ENCODE results near the gene RBM8A. TPM values are rescaled to one million over a fixed set of nuclear protein-coding genes. Genes with fewer than 3 reads are reported as not detected.
A peak's percentile ranks its signal among the peaks of the same experiment; 100 is the strongest.

The RBM8A gene
- polyA plus RNA-seq (2013) = 158 TPM

- ChIA-PET POLR2A (interaction anchor here (0.7 to 2.2 kb wide), 7 partner anchors 9 to 37 kb away, joined by 3 to 15 read pairs (median 5); partner anchors contain the start of genes ANKRD34A, LIX1L, PEX11B and POLR3GL), CTCF (interaction anchor here (0.5 to 2.2 kb wide), 19 partner anchors 8 to 330 kb away, joined by 3 to 10 read pairs (median 4); partner anchors contain the start of genes ANKRD34A, HJV, PEX11B and POLR3GL)
- peaks cover 5 to 21% (median 10%) of the 10 kb centered on the region in 4 experiments for H3K36me3 ChIP-seq (ENCODE audit: control insufficient read depth in 4 of 4, insufficient read depth in 4 of 4, low read length in 3 of 4)
- H3K27me3 ChIP-seq (replicated peaks in 2 of 5; ENCODE audit: control insufficient read depth in 4 of 5, insufficient read depth in 5 of 5, low read length in 4 of 5) = no peaks in the 10 kb centered on the region
- WGBS (ENCODE audit: insufficient coverage) = 0% methylated on average over 28 of the region's 41 CpGs
- H3K4me1 ChIP-seq (ENCODE audit: control extremely low read depth in 1 of 4, control insufficient read depth in 4 of 4, insufficient read depth in 4 of 4, low read length in 3 of 4) = peaks cover 6 to 20% (median 17%) of the 10 kb centered on the region in 4 experiments
- H3K27ac ChIP-seq (ENCODE audit: insufficient read depth in 1 of 2, low read depth in 1 of 2, low read length in 2 of 2, poor library complexity in 1 of 2, severe bottlenecking in 2 of 2) = peak within 1 kb of the TSS; percentile 96 to 97
- no peaks in the 10 kb centered on the region for H3K9me3 ChIP-seq (ENCODE audit: control extremely low read depth in 1 of 5, control insufficient read depth in 4 of 5, insufficient read depth in 2 of 5, low read depth in 1 of 5, low read length in 4 of 5)
- peak; percentile 100 for DNase-seq
- peak within 1 kb of the TSS; percentile 66 to 92 (median 87) for H3K4me3 ChIP-seq (ENCODE audit: control insufficient read depth in 1 of 7, extremely low read depth in 1 of 7, insufficient read depth in 4 of 7, low read depth in 2 of 7, low read length in 6 of 7)
Observed at GRCh38 chr1:145927063-145927886, at the start of gene RBM8A. Gene RBM8A, minus strand, starts transcription at chr1:145927484. Its CDS starts 58 bp downstream, at chr1:145927426.

GRCh38 chr1:145977016-145977415 lies 49.7 kb upstream of the RBM8A start:
- H3K27ac ChIP-seq (ENCODE audit: insufficient read depth in 1 of 2, low read depth in 1 of 2, low read length in 2 of 2, poor library complexity in 1 of 2, severe bottlenecking in 2 of 2) = no peak overlapping the region

GRCh38 chr1:145975216-145975615 lies 47.9 kb upstream of the RBM8A start:
- H3K9me3 ChIP-seq (ENCODE audit: control extremely low read depth in 1 of 5, control insufficient read depth in 4 of 5, insufficient read depth in 2 of 5, low read depth in 1 of 5, low read length in 4 of 5) = no peaks in the 10 kb centered on the region
- H3K36me3 ChIP-seq (ENCODE audit: control insufficient read depth in 4 of 4, insufficient read depth in 4 of 4, low read length in 3 of 4) = peaks cover 0 to 6% (median 3%) of the 10 kb centered on the region in 4 experiments
- no peak for DNase-seq
- peaks cover 28 to 34% (median 34%) of the 10 kb centered on the region in 4 experiments for H3K4me1 ChIP-seq (ENCODE audit: control extremely low read depth in 1 of 4, control insufficient read depth in 4 of 4, insufficient read depth in 4 of 4, low read length in 3 of 4)
- H3K27me3 ChIP-seq (replicated peaks in 2 of 5; ENCODE audit: control insufficient read depth in 4 of 5, insufficient read depth in 5 of 5, low read length in 4 of 5) = no peaks in the 10 kb centered on the region
- H3K27ac ChIP-seq (ENCODE audit: insufficient read depth in 1 of 2, low read depth in 1 of 2, low read length in 2 of 2, poor library complexity in 1 of 2, severe bottlenecking in 2 of 2) = no peak overlapping the region
- ChIA-PET CTCF (interaction anchor here (5.2 to 10.6 kb wide), 3 partner anchors 11 to 37 kb away, joined by 47 to 242 read pairs (median 126); partner anchors contain the start of genes ANKRD34A, POLR3GL and TXNIP), POLR2A (no interaction called here)
- WGBS (ENCODE audit: insufficient coverage) = 100% methylated on average over 4 of the region's 4 CpGs
- no peak overlapping the region for H3K4me3 ChIP-seq (ENCODE audit: control insufficient read depth in 1 of 7, extremely low read depth in 1 of 7, insufficient read depth in 4 of 7, low read depth in 2 of 7, low read length in 6 of 7)

More at GRCh38 chr1:145977016-145977415, 49.7 kb upstream of the RBM8A start:
- WGBS (ENCODE audit: insufficient coverage) = 92% methylated on average over 5 of the region's 5 CpGs
- peaks cover 34 to 43% (median 41%) of the 10 kb centered on the region in 4 experiments for H3K4me1 ChIP-seq (ENCODE audit: control extremely low read depth in 1 of 4, control insufficient read depth in 4 of 4, insufficient read depth in 4 of 4, low read length in 3 of 4)
- H3K4me3 ChIP-seq (ENCODE audit: control insufficient read depth in 1 of 7, extremely low read depth in 1 of 7, insufficient read depth in 4 of 7, low read depth in 2 of 7, low read length in 6 of 7) = peak overlapping the region in 1 of 7 experiments; percentile 43
- H3K36me3 ChIP-seq (ENCODE audit: control insufficient read depth in 4 of 4, insufficient read depth in 4 of 4, low read length in 3 of 4) = peaks cover 0 to 6% (median 3%) of the 10 kb centered on the region in 4 experiments
- ChIA-PET POLR2A (interaction anchor here (1.1 kb wide), 1 partner anchor 30 kb away, joined by 6 read pairs; no protein-coding TSS in a partner anchor), CTCF (interaction anchor here (0.9 to 10.6 kb wide), 19 partner anchors 9 to 130 kb away, joined by 3 to 242 read pairs (median 6); partner anchors contain the start of genes ANKRD34A, NUDT17, PIAS3 and POLR3GL)
- no peaks in the 10 kb centered on the region for H3K27me3 ChIP-seq (replicated peaks in 2 of 5; ENCODE audit: control insufficient read depth in 4 of 5, insufficient read depth in 5 of 5, low read length in 4 of 5)
- no peak for DNase-seq
- no peaks in the 10 kb centered on the region for H3K9me3 ChIP-seq (ENCODE audit: control extremely low read depth in 1 of 5, control insufficient read depth in 4 of 5, insufficient read depth in 2 of 5, low read depth in 1 of 5, low read length in 4 of 5)

GRCh38 chr1:145974721-145975120 lies 47.4 kb upstream of the RBM8A start:
- H3K9me3 ChIP-seq (ENCODE audit: control extremely low read depth in 1 of 5, control insufficient read depth in 4 of 5, insufficient read depth in 2 of 5, low read depth in 1 of 5, low read length in 4 of 5) = no peaks in the 10 kb centered on the region
- ChIA-PET CTCF (interaction anchor here (5.2 to 10.6 kb wide), 3 partner anchors 11 to 38 kb away, joined by 47 to 242 read pairs (median 126); partner anchors contain the start of genes ANKRD34A, POLR3GL and TXNIP), POLR2A (no interaction called here)
- DNase-seq = no peak
- no peak overlapping the region for H3K27ac ChIP-seq (ENCODE audit: insufficient read depth in 1 of 2, low read depth in 1 of 2, low read length in 2 of 2, poor library complexity in 1 of 2, severe bottlenecking in 2 of 2)
- H3K36me3 ChIP-seq (ENCODE audit: control insufficient read depth in 4 of 4, insufficient read depth in 4 of 4, low read length in 3 of 4) = peaks cover 0 to 6% (median 3%) of the 10 kb centered on the region in 4 experiments
- H3K27me3 ChIP-seq (replicated peaks in 2 of 5; ENCODE audit: control insufficient read depth in 4 of 5, insufficient read depth in 5 of 5, low read length in 4 of 5) = no peaks in the 10 kb centered on the region
- 93% methylated on average over 7 of the region's 7 CpGs for WGBS (ENCODE audit: insufficient coverage)
- peaks cover 23 to 30% (median 29%) of the 10 kb centered on the region in 4 experiments for H3K4me1 ChIP-seq (ENCODE audit: control extremely low read depth in 1 of 4, control insufficient read depth in 4 of 4, insufficient read depth in 4 of 4, low read length in 3 of 4)
- no peak overlapping the region for H3K4me3 ChIP-seq (ENCODE audit: control insufficient read depth in 1 of 7, extremely low read depth in 1 of 7, insufficient read depth in 4 of 7, low read depth in 2 of 7, low read length in 6 of 7)

GRCh38 chr1:145972580-145972979 lies 45.3 kb upstream of the RBM8A start:
- H3K4me1 ChIP-seq (ENCODE audit: control extremely low read depth in 1 of 4, control insufficient read depth in 4 of 4, insufficient read depth in 4 of 4, low read length in 3 of 4) = peaks cover 5 to 8% (median 8%) of the 10 kb centered on the region in 4 experiments
- H3K36me3 ChIP-seq (ENCODE audit: control insufficient read depth in 4 of 4, insufficient read depth in 4 of 4, low read length in 3 of 4) = peaks cover 0 to 4% (median 3%) of the 10 kb centered on the region in 4 experiments
- ChIA-PET POLR2A (no interaction called here), CTCF (interaction anchor here (1.3 to 1.4 kb wide), 2 partner anchors 9 to 39 kb away, joined by 3 to 5 read pairs; no protein-coding TSS in a partner anchor)
- H3K4me3 ChIP-seq (ENCODE audit: control insufficient read depth in 1 of 7, extremely low read depth in 1 of 7, insufficient read depth in 4 of 7, low read depth in 2 of 7, low read length in 6 of 7) = no peak overlapping the region
- no peak for DNase-seq
- H3K9me3 ChIP-seq (ENCODE audit: control extremely low read depth in 1 of 5, control insufficient read depth in 4 of 5, insufficient read depth in 2 of 5, low read depth in 1 of 5, low read length in 4 of 5) = no peaks in the 10 kb centered on the region
- WGBS (ENCODE audit: insufficient coverage) = 92% methylated on average over 7 of the region's 7 CpGs
- H3K27ac ChIP-seq (ENCODE audit: insufficient read depth in 1 of 2, low read depth in 1 of 2, low read length in 2 of 2, poor library complexity in 1 of 2, severe bottlenecking in 2 of 2) = no peak overlapping the region
- no peaks in the 10 kb centered on the region for H3K27me3 ChIP-seq (replicated peaks in 2 of 5; ENCODE audit: control insufficient read depth in 4 of 5, insufficient read depth in 5 of 5, low read length in 4 of 5)

GRCh38 chr1:145967288-145967687 lies 40.0 kb upstream of the RBM8A start:
- Histone ChIP-seq H3K27me3 (replicated peaks in 2 of 5; ENCODE audit: control insufficient read depth in 4 of 5, insufficient read depth in 5 of 5, low read length in 4 of 5) (peaks cover 0 to 3% (median 0%) of the 10 kb centered on the region in 5 experiments), H3K4me3 (ENCODE audit: control insufficient read depth in 1 of 7, extremely low read depth in 1 of 7, insufficient read depth in 4 of 7, low read depth in 2 of 7, low read length in 6 of 7) (no peak overlapping the region), H3K4me1 (ENCODE audit: control extremely low read depth in 1 of 4, control insufficient read depth in 4 of 4, insufficient read depth in 4 of 4, low read length in 3 of 4) (peaks cover 18 to 28% (median 24%) of the 10 kb centered on the region in 4 experiments), H3K36me3 (ENCODE audit: control insufficient read depth in 4 of 4, insufficient read depth in 4 of 4, low read length in 3 of 4) (peaks cover 0 to 4% (median 0%) of the 10 kb centered on the region in 4 experiments), H3K9me3 (ENCODE audit: control extremely low read depth in 1 of 5, control insufficient read depth in 4 of 5, insufficient read depth in 2 of 5, low read depth in 1 of 5, low read length in 4 of 5) (peaks cover 0 to 4% (median 3%) of the 10 kb centered on the region in 5 experiments), H3K27ac (ENCODE audit: insufficient read depth in 1 of 2, low read depth in 1 of 2, low read length in 2 of 2, poor library complexity in 1 of 2, severe bottlenecking in 2 of 2) (no peak overlapping the region)
- WGBS (ENCODE audit: insufficient coverage) = 100% methylated on average over 1 of the region's 2 CpGs
- DNase-seq = no peak
- ChIA-PET CTCF (interaction anchor here (1.0 to 4.2 kb wide), 7 partner anchors 10 to 51 kb away, joined by 3 to 13 read pairs (median 4); partner anchors contain the start of genes LIX1L and RBM8A), POLR2A (no interaction called here)

All from common myeloid progenitor, CD34-positive (primary cell).